GM23338 (cell line): ENCODE data around the gene GPR31. TPM values are rescaled to one million over a fixed set of nuclear protein-coding genes. Genes with fewer than 3 reads are reported as not detected.

ENCODE experiments used
- ATAC-seq: fragments of 200-7000 bp; cut with Tn5 transposase; 3 replicates; pipeline ENCODE4 v1.9.1; 2020
- DNase-seq: peaks from one replicate; pipeline ENCODE4 v3.0.0-alpha.2; 2015; ENCODE audit warnings: low spot score
- H2AFZ ChIP-seq: fragments of 200-600 bp; sonication (generic); 2 replicates; pipeline ENCODE4 v1.8.0; 2016; ENCODE audit warnings: antibody characterized with exemption, mild to moderate bottlenecking, moderate library complexity
- H3F3A ChIP-seq: fragments of 200-600 bp; sonication (generic); replicated peaks from 2 replicates; pipeline ENCODE4 v1.8.0; 2017; ENCODE audit warnings: antibody characterized with exemption, mixed run types, low read depth
- H3K27ac ChIP-seq: fragments of 200-600 bp; sonication (generic); 2 replicates; pipeline ENCODE4 v1.6.1; 2016; ENCODE audit warnings: low read depth
- H3K27me3 ChIP-seq: fragments of 200-600 bp; sonication (generic); 2 replicates; pipeline ENCODE4 v1.8.0; 2016; ENCODE audit warnings: mild to moderate bottlenecking, mixed run types, moderate library complexity; ENCODE audit not compliant: insufficient read depth
- H3K36me3 ChIP-seq: fragments of 200-600 bp; sonication (generic); 2 replicates; pipeline ENCODE4 v1.8.0; 2016; ENCODE audit warnings: mild to moderate bottlenecking; ENCODE audit not compliant: insufficient read depth
- H3K4me1 ChIP-seq: fragments of 200-600 bp; sonication (generic); 2 replicates; pipeline ENCODE4 v1.8.0; 2016; ENCODE audit warnings: mild to moderate bottlenecking, moderate library complexity; ENCODE audit not compliant: insufficient read depth
- H3K4me2 ChIP-seq: fragments of 200-600 bp; sonication (generic); 2 replicates; pipeline ENCODE4 v1.7.1; 2017; ENCODE audit warnings: mixed run types
- H3K4me3 ChIP-seq: fragments of 200-600 bp; sonication (generic); 2 replicates; pipeline ENCODE4 v1.6.1; 2016; ENCODE audit warnings: mixed run types
- H3K79me2 ChIP-seq: fragments of 200-600 bp; sonication (generic); replicated peaks from 2 replicates; pipeline ENCODE4 v1.8.0; 2017; ENCODE audit warnings: mild to moderate bottlenecking; ENCODE audit not compliant: insufficient read depth
- H3K9me2 ChIP-seq: fragments of 200-600 bp; sonication (generic); 2 replicates; pipeline ENCODE4 v1.8.0; 2017; ENCODE audit not compliant: insufficient read depth
- H4K20me1 ChIP-seq: fragments of 200-600 bp; sonication (generic); replicated peaks from 2 replicates; pipeline ENCODE4 v1.8.0; 2017; ENCODE audit warnings: mild to moderate bottlenecking; ENCODE audit not compliant: insufficient read depth
- H3K27ac Mint-ChIP-seq: 2 replicates; pipeline ENCODE4 v1.8.0; 2020; ENCODE audit warnings: inconsistent platforms, mild to moderate bottlenecking, moderate library complexity, mixed read lengths
- H3K27me3 Mint-ChIP-seq: 3 replicates; pipeline ENCODE4 v1.8.0; 2022; ENCODE audit warnings: low read depth, mild to moderate bottlenecking, moderate library complexity, mixed read lengths, inconsistent platforms; ENCODE audit not compliant: insufficient read depth, poor library complexity
- H3K36me3 Mint-ChIP-seq: 3 replicates; pipeline ENCODE4 v1.8.0; 2021; ENCODE audit warnings: low read depth, mild to moderate bottlenecking, inconsistent platforms, moderate library complexity, mixed read lengths
- H3K4me1 Mint-ChIP-seq: 3 replicates; pipeline ENCODE4 v1.8.0; 2020; ENCODE audit warnings: mild to moderate bottlenecking, inconsistent platforms, mixed read lengths
- H3K4me3 Mint-ChIP-seq: 3 replicates; pipeline ENCODE4 v1.8.0; 2021; ENCODE audit warnings: moderate library complexity, mild to moderate bottlenecking, inconsistent platforms, mixed read lengths
- H3K9me3 Mint-ChIP-seq: 3 replicates; pipeline ENCODE4 v1.8.0; 2020; ENCODE audit warnings: moderate library complexity, mild to moderate bottlenecking, inconsistent platforms, mixed read lengths
- CTCF ChIP-seq, 2 experiments: fragments of 200-600 bp in 1 of 2; sonication (generic) in 1 of 2; conservative IDR thresholded peaks; 2 replicates each; pipeline versions ENCODE4 v1.5.1 to v1.6.1; 2016 to 2017; ENCODE audit warnings: antibody characterized with exemption in 2 of 2, low read depth in 2 of 2, mild to moderate bottlenecking in 2 of 2, moderate library complexity in 1 of 2
- JUNB ChIP-seq: IDR thresholded peaks from one replicate; pipeline ENCODE4 v1.6.1; 2016; ENCODE audit warnings: antibody characterized with exemption; ENCODE audit not compliant: unreplicated experiment
- STAT1 ChIP-seq: IDR thresholded peaks from one replicate; pipeline ENCODE4 v1.6.1; 2016; ENCODE audit warnings: antibody characterized with exemption; ENCODE audit not compliant: unreplicated experiment
- ZNF462 ChIP-seq: fragments of 250-450 bp; sonication (Bioruptor Pico); IDR thresholded peaks from 2 replicates; pipeline ENCODE4 v1.5.0; 2020; ENCODE audit warnings: mild to moderate bottlenecking, moderate library complexity
- polyA plus RNA-seq: library from polyadenylated mRNA; unstranded; fragments of >200 nt; fragmentation: Nextera tagmentation; extraction: Ambion mirVana; gene quantifications from 2 replicates; pipeline ENCODE4 v1.2.1, GENCODE V29; 2016
- total RNA-seq: library from RNA; depleted of rRNA; stranded (reverse); fragments of >200 nt; shearing (Covaris generic); gene quantifications from 2 replicates; pipeline ENCODE4 v1.2.3, GENCODE V29; 2014

The GPR31 gene
- total and polyA plus RNA-seq, 2 experiments from 2014 or later: not detected

GRCh38 chr6:167122827-167123657, 34.7 kb downstream of the GPR31 start, which contains the start of gene CCR6 (continued):
- no peak for TF ChIP-seq ZNF462 (CRISPR knock-in tag)
- no peak for TF ChIP-seq CTCF (conservative IDR thresholded peaks at IDR 0.05; ENCODE audit: low read depth in 2 of 2)
- no peak for TF ChIP-seq JUNB
- TF ChIP-seq STAT1: no peak

- Mint-ChIP-seq H3K36me3 (peaks cover 4% of the 10 kb centered on the region; the same call in 2 of the 3 replicates), H3K27ac (no peak overlapping the region), H3K27me3 (peaks cover 5% of the 10 kb centered on the region), H3K4me1 (peaks cover 2% of the 10 kb centered on the region; the same call in 1 of the 3 replicates), H3K9me3 (peaks cover 9% of the 10 kb centered on the region; the same call in 1 of the 3 replicates), H3K4me3 (no peak overlapping the region)
- no peak overlapping the region for H3K27ac ChIP-seq
- no peak for ATAC-seq
- H3K36me3 ChIP-seq: no peaks in the 10 kb centered on the region
- H3K79me2 ChIP-seq: no peaks in the 10 kb centered on the region
- H3K27me3 ChIP-seq: no peaks in the 10 kb centered on the region
- no peak for DNase-seq
- no peaks in the 10 kb centered on the region for H3K4me1 ChIP-seq
- H3F3A ChIP-seq: no peaks in the 10 kb centered on the region
- H3K9me2 ChIP-seq: no peaks in the 10 kb centered on the region
- no peaks in the 10 kb centered on the region for H4K20me1 ChIP-seq
- H3K4me2 ChIP-seq: no peak overlapping the region
- no peak overlapping the region; the same call in 1 of the 2 replicates for H2AFZ ChIP-seq
- H3K4me3 ChIP-seq: no peak overlapping the region
- TF ChIP-seq STAT1 (no peak), ZNF462 (CRISPR knock-in tag) (no peak)
Observed at GRCh38 chr6:167122041-167122826, 35.5 kb downstream of the GPR31 start.
